ENCODE results near the gene CCNH.

The CCNH gene

GRCh38 chr5:87412630-87413342, at the start of gene CCNH:
TSS of gene CCNH (minus strand) at chr5:87412930. CDS start at chr5:87412794, 136 bp downstream.
- peak; percentile 98 to 99 (median 99) for DNase-seq

- DNase-seq = no peak
These were observed 45.0 kb upstream of the CCNH start for GRCh38 chr5:87457706-87458105.

- no peak for DNase-seq
These were observed 41.1 kb upstream of the CCNH start for GRCh38 chr5:87453801-87454200.

GRCh38 chr5:87452837-87453236, 40.1 kb upstream of the CCNH start:
- DNase-seq = no peak

DNA sequence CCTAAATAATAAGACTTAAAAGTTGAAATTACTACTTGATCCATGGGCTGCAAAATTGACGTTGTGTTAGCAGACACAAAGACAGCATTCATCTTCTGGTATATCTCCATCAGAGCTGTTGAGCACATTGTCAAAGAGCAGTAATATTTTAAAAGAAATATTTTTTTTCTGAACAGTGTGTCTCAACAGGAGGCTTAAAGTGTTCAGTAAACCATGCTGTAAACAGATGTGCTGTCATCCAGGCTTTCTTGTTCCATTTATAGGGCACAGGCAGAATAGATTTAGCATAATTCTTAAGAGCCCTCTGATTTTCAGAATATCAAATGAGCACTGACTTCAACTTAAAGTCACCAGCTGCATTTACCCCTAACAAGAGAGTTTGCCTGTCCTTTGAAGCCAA, 29.7 kb upstream of the CCNH start:
- DNase-seq = no peak

GRCh38 chr5:87438231-87438630, 25.5 kb upstream of the CCNH start:
- no peak for DNase-seq

GRCh38 chr5:87437724-87438123, 25.0 kb upstream of the CCNH start:
- DNase-seq = no peak

- DNase-seq = no peak
These were observed 22.5 kb upstream of the CCNH start for GRCh38 chr5:87435144-87435694.

- no peak for DNase-seq
These were observed 21.7 kb upstream of the CCNH start for GRCh38 chr5:87434461-87434860.

DNA sequence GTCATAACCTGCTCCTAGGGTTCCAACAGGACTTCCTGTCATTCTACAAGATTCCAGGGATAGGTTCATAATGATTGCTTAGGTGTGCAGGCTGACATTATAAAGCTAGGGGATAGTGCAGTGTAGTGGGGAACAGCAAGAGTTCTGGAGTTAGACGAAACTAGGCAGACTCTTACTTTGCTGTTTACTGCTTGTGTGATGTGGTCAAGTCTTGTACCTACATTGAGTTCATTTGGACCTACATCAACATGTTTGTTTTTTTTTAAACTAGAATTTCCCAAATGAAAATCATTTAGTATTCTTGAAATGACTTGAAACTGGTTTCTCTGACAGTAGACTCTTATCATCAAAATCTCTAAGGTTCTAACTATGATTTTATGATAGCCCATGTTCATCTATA, 21.2 kb upstream of the CCNH start:
- no peak for DNase-seq

- DNase-seq = no peak
These were observed 19.7 kb upstream of the CCNH start for GRCh38 chr5:87432460-87432859.

- DNase-seq = no peak
These were observed 18.2 kb upstream of the CCNH start for GRCh38 chr5:87430863-87431457.

GRCh38 chr5:87423755-87424154, 11.0 kb upstream of the CCNH start:
- DNase-seq = no peak

DNA sequence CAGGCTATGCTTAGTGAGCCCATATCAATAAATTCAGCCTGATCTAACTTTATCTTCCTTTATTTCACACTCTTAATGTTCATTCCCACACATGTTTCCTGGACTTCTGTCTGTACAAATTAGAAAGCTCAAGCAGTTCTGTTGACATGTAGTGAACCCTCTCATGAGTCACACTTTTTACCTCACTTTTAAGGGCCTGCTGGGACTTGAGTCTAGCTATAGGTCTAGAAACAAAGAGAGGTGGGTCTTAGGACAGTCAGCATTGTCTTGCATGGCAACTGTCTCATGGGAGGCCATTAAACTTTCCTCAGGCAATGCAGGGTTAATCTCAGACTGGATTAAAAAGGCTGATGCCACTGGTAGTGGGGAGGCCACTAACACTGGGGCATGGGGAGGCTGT, 8.6 kb upstream of the CCNH start:
- DNase-seq = no peak

GRCh38 chr5:87418506-87418905, 5.8 kb upstream of the CCNH start:
- DNase-seq = no peak

GRCh38 chr5:87413343-87413645, 564 bp upstream of the CCNH start:
- no peak for DNase-seq

DNA sequence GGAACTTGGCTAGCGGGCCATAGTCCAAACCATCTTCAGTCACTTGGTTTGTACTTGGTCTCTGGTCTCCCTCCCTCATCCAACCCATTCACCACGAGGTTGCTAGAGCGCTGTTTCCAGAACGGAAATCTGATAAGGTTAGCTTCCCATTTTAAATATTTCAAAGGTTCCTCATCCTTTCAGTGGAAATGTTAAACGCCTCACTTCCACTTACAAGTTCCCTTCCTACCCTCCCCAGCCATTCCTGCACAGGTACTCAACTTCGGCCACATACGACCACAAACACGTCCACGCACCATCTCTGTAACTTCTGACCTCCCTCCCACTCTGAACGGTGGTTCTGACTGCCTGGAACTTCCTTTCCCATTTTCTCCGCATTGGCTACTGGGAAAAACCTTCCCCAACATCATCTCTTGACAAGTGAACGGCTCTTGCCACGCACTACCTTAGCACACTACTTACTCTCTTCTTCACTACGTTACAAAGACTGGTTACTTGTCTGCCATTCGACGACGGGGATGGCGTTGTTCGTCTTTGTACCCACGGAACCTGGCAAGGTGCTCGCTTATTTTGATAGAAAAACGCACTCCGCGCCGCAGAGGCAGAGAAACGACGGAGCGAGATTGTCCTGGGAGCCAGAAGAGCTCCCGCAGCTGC, 629 bp downstream of the CCNH start:
- peak; percentile 42 to 62 (median 46) for DNase-seq

- DNase-seq = peak in 1 of 3 donors; percentile 44
These were observed 1.2 kb downstream of the CCNH start for GRCh38 chr5:87411586-87411972.

DNA sequence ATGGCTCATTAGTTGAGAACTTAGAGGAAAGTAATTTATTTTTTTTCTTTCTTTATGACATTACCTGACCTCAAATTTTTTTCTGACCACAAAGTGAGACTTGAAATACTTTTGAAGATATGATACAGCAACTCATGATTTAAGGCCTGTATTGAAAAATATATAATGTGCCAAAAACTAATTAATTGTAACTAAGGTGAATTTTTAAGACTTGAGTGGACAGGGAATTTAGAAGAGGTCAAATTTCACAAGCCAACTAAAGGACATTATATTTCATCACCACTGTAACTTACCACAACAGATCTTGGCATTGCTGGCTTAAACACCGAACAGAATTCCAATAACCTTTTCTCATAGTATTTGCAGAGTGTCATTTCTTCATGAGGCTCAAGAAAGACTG, 1.8 kb downstream of the CCNH start:
- DNase-seq = no peak

DNA sequence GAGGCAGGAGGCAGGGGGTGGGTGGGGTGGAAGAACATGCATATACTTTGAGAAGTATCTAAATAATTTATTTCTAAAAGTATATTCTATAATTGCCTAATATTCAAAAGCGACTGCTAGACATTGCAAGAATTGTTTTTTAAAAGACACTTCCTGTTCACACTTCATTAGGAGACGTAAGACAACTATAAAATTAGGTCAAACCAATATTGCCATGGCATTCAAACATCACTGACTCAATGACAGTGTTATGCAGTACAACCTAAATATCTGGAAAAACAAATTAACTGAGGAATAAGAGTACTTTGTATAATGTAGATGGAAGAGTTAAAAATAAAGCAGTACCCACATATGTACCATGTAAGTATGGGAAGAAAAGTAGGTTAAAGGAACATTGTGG, 4.5 kb downstream of the CCNH start:
- no peak for DNase-seq

GRCh38 chr5:87405472-87406155, 7.1 kb downstream of the CCNH start:
- no peak for DNase-seq

DNA sequence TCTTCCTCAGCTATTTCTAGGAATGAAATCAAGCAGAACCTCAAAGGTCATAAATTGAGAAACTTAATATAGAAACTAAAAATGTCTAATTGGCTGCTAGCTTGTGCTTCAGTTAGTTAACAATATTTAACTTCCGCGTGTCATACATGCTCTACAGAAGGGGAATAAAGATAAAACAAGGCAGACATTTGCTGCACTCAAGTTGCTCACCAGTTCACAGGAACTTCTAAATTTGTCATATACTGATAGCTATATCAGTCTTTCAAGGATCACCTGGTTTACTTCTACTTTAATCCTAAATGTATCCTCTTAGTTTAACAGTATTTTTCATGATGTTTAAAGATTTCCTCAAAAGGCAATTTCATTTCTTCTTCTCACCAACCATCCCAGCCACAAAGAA, 8.4 kb downstream of the CCNH start:
- DNase-seq = no peak

GRCh38 chr5:87403899-87404298, 8.8 kb downstream of the CCNH start:
- DNase-seq = no peak

DNA sequence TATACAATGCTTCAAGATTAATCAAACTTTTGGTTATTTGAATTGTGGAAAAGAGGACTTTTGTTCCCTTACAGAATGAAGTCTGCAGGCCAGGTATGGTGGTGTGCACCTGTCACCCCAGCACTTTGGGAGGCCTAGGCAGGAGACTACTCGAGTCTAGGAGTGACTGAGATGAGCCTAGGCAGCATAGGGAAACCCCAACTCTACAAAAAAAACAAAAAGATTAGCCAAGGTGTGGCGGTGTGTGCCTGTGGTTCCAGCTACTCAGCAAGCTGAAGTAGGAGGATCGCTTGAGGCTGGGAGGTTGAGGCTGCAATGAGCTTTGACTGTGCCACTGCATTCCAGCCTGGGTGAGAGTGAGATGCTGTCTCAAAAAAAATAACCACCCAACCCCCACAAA, 9.3 kb downstream of the CCNH start:
- no peak for DNase-seq
